Activated CD8-positive, alpha-beta memory T cell treated with anti-CD3 and anti-CD28 coated beads for 24 hours (primary cell): ENCODE data around the gene NAT8.
"Not testable (repeated sequence)": the region's sequence is repeated elsewhere in the genome, so short reads cannot be mapped to it uniquely, and the experiment has no call there.

Experiments used
- DNase-seq: peaks from one replicate; pipeline ENCODE4 v3.0.0-alpha.2; 2020

NAT8 gene, protein sequence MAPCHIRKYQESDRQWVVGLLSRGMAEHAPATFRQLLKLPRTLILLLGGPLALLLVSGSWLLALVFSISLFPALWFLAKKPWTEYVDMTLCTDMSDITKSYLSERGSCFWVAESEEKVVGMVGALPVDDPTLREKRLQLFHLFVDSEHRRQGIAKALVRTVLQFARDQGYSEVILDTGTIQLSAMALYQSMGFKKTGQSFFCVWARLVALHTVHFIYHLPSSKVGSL

DNA sequence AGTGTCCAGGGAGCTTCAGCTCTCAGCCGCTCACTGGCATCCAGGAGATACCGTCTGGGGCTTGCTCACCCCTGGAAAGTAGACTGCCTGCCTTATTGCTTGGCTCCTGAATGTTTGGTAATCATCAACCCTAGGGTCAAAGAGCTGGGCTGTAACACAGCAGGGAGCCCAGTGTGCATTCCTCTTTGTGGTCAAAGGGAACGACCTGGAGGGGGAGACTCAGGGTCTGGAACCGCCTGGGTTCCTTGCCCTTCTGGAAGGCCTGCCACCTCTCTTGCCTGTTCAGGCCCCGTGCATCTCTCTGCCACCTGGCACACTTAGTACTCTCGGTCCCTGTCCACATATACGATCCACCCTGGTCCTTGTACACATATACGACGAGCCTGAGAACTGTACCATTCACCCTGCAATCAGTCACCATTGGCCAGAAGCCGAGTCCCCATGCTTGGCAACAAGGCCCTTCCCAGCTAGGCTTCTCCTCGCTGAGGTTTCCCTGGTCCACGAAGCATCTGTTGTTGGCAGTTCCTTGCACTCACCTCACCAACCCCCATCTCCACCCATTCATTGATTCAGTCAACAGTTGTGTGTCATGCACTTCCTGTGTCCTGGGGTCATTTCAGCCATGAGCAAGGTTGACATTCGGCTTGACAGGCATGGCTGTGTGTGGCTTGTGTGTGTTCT, at the start of gene NAT8:
NAT8 (minus strand) TSS at position 85 of the 681 bp plus-strand sequence. CDS start 794 bp downstream, outside the sequence.
- no peak for DNase-seq

DNA sequence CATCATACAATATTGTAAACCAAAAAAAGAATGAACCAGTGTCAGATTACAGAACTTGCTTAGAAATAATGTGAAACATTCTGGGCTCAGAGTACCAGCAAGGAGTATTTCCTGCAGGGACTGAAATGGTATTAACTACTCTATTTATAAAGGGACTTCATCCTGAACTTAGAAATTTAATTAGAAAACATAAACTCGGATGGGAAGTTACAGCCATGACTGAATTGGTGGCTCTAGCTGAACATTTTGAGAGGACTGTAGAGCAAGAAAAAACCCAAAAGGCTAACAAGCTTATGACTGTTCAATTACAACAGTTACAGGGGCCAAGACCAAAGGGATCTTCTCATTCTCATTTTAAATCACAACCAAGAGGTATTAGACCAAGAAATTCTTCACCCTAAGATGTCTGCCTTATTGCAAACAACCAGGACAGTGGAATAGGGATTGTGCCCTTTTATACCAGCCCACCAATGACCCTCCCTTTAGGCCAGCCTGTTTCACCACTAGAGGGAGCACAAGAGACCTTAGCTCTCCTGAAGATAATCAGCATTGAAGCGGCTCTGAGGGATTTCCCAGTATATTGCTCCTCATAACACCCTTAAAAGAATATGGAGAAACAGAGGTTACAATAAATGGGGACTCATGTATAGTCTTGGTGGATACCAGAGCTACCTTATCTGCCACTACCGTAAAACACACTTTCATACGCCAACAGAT, 48.3 kb upstream of the NAT8 start:
- not testable (repeated sequence) for DNase-seq

DNA sequence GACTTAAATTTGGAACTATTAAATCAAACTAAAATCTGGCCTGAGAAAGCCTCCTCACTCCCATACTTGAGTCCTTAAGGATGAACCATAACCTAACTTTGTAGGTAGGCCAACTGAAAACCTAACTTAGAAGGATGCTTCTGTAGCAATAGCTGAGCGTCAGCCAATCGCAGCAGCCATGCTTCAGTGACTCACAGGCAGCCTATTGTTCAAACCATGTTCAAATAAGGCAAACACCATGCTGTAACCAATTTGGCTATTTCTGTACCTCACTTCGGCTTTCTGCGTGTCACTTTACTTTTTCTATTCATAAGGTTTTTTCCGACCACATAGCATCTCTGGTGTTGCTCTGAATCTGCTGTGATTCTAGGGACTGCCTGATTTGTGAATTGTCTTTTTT, 46.3 kb upstream of the NAT8 start:
- not testable (repeated sequence) for DNase-seq

DNA sequence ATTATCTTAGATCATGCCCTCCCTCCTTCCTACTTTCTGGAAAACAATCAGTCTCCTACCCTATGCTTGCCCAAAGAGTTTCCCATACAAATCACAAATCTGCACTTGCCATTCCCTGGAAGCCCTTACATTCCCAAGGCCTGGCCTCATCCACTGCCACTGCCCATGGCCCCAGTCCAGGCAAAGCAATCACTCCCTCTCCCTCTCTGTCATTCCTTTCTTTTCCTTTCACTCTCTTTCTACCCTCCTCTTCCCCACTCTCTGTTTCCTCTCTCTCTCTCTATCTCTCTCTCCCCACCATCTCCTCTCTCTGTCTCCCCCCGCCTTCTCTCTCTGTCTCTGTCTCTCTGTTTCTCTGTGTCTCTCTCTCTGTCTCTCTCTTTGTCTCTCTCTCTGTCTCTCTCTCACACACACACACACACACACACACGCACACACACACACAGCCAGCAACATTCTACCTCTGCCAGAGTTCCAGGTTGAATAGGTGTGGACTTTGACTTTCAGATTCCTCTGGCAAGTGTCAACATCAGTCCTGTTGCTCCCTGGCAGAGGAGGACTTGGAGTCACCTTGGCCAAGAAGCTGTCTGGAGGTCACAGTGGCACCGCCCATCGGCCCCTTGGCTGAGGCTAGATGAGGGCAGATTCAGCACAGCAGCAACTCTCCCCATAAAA, 43.7 kb upstream of the NAT8 start:
- DNase-seq, result no peak

DNA sequence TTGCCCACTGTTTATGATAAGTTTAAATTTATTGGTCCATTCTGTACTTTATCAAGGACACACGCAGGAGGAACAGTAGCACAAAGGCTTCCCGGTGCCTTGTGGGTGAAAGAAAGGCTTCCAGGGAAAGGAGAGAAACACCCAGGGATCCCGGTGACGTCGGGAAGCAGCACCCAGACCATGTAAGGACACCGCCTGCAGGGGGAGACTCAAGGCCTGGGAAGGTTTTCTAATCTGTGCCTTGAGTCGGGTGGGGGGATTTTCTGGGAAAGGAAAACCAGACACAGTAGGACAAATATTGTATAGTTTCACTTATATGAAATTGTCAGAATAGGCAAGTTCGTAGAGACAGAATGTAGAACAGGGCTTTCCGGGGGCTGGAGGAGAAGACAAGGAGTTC, 42.7 kb upstream of the NAT8 start:
- not testable (repeated sequence) for DNase-seq

DNA sequence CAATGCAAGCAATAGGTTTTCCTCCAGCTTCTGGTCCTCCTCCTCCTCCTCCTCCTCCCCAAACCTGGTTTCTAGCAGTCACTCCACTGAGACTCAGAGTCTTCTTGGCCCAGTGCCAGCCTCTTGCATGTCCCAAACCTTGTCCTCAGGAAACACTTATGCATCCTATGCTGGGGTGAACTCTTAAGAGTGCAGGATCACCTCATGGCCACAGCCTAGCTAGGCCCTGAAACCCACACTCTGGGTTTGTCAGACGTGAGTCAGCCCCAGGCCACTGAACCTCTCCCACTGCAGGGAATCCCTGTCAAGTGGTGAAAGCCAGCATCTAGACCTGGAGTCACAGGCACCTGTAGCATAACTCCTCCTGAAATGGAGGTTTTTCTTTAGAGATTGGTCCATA, 42.1 kb upstream of the NAT8 start:
- DNase-seq, result not testable (repeated sequence)

DNA sequence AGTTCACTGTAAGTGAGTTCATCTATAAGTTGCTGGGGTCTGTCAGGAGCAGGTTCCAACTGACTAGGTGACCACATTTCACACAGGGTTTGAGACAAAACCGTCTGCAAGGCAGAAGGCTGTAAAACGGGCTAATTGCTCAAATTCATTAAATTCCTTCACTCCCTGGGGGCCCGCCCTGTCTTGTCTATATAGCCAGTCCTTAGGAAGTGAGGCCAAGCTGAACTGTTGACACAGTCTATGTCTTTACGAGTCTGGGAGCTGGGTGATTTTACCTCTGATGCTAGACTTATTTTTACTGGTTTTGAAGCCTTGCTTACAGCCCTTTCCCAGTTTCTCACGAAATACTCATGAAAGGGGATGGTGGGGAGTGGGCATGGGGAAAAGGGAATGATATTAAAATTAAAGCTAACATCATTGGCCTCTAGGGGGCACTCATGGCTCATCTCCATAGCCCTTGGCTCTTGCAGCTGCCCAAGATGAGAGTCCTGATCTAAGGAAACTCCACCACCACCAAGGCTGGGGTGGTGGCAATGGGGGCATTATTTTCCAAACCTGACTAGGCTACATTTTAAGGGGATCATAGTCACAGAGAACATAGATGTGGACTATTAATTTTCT, 37.8 kb upstream of the NAT8 start:
- DNase-seq, result not testable (repeated sequence)

DNA sequence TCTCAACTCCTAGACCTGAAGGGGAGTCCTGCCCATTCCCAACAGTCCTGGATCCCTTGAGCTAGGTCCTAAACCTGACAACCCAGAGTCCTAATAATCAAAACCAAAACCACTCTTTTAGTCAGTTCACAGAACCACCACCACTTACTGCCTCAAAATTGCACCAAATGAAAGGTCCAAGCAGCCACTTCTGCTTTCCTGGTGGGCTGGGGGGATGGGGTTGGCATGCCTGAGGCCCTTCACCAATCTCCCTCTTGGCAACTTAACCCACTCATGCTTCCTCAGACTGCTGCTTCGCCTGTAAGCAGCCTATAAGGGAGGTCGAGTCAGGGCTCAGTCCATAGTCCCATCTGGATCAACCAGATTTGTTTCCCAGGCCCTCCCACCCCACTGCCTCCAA, 37.0 kb upstream of the NAT8 start:
- DNase-seq, result not testable (repeated sequence)

DNA sequence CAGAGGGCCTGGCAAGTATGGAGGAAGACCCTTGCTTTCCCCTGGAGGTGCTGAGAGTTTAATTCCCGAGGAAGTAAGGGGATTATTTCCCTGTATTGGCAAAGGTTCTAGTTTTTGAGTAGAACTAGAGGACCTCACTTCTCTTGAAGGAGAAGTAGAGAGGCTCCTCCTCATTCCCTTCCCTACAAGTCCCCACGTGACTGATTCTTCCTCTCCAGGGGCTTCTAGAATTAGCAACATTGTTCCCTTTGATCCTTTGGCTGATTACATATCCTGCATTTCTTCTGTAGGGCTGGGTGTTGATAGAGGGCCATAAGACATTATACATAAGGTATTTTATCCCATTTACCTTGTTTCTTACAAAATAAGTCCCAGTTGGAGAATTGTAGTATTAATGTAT, 35.8 kb upstream of the NAT8 start:
- DNase-seq, result not testable (repeated sequence)

DNA sequence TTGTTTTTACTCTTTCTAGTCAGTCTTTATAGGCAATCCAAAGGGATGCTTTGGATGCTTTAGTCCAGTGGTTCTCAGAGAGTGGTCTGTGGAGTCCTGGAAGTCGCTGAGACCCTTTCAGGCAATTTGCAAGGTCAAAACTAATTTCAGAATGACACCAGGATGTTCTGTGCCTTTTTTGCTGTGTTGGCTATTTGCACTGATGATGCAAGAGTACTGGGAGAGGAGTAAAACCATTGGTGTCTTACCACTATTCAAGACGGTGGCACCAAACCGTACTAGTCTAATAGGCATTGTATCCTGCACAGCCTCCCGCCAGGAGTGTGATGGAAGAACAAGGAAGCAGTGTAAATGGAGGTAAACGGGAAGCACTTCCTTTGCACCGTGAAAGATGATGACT, 34.0 kb upstream of the NAT8 start:
- DNase-seq, result not testable (repeated sequence)

DNA sequence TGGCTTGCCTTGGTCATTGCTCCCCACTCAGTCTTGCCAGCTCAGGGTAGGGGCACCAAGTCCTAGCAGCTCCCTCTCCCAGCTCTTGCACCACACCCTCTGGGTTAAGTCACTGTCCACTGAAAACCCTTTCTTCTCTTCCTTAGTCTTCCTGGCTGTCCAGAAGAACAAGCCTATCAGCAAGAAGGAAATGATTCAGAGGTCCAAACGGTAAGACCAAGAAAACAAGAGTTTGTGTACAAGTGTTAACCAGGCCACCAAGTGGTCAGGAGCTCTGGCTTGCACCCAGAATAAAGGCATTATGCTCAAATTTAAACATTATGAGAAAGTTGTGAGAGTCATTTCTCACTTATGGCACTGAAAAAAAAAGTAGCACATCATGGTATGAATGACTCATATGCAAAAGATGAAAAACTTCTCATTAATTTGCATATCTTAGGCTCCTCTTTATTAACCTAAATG, 32.5 kb upstream of the NAT8 start:
- DNase-seq, result not testable (repeated sequence)

DNA sequence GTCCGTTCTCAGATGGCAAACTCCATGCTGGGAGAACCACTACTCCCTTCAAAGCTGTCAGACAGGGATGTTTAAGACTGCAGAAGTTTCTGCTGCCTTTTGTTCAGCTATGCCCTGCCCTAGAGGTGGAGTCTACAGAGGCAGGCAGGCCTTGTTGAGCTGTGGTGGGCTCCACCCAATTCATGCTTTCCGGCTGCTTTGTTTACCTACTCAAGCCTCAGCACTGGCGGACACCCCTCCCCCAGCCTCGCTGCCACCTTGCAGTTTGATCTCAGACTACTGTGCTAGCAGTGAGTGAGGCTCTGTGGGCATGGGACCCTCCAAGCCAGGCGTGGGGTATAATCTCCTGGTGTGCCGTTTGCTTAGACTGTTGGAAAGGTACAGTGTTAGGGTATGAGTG, 27.8 kb upstream of the NAT8 start:
- DNase-seq, result not testable (repeated sequence)

DNA sequence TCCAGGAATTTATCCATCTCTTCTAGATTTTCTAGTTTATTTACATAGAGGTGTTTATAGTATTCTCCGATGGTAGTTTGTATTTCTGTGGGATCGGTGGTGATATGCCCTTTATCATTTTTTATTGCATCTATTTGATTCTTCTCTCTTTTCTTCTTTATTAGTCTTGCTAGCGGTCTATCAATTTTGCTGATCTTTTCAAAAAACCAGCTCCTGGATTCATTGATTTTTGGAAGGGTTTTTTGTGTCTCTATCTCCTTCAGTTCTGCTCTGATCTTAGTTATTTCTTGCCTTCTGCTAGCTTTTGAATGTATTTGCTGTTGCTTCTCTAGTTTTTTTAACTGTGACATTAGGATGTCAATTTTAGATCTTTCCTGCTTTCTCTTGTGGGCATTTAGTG, 25.0 kb upstream of the NAT8 start:
- not testable (repeated sequence) for DNase-seq

DNA sequence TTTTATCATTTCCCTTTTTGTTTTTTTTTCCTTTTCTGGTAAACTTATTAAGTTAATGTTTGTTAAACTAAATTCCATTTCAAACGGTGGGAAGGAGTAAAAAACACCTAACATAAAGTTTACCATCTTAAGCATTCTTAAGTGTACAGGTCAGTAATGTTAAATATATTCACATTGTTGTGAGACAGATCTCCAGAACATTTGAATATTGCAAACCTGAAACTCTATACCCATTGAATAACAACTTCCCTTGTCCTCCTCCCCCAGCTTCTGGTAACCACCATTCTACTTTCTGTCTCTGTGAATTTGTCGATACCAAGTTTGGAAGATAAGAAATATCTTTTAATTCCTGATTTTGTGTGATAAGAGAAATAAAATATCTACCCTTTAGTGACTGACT, 12.0 kb upstream of the NAT8 start:
- no peak for DNase-seq

DNA sequence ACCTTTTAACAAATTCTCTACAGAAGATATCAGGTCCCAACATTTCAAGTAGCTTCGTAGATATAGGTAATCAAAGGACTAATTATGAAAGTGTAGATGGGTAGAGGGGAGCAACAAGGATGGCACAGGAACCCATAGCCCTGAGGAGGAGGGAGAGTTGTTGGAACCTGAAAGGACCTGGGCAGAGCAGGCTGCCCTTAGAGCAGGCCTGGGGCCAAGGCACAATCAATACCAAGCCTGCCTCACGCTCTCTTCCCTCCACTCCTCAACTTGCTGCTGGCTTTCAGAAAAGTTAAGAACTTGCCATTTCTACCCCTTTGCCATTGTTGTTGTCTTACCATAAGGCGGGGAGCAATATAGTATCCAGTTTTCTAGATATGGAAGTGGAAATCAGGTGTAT, 10.1 kb upstream of the NAT8 start:
- DNase-seq, result no peak

DNA sequence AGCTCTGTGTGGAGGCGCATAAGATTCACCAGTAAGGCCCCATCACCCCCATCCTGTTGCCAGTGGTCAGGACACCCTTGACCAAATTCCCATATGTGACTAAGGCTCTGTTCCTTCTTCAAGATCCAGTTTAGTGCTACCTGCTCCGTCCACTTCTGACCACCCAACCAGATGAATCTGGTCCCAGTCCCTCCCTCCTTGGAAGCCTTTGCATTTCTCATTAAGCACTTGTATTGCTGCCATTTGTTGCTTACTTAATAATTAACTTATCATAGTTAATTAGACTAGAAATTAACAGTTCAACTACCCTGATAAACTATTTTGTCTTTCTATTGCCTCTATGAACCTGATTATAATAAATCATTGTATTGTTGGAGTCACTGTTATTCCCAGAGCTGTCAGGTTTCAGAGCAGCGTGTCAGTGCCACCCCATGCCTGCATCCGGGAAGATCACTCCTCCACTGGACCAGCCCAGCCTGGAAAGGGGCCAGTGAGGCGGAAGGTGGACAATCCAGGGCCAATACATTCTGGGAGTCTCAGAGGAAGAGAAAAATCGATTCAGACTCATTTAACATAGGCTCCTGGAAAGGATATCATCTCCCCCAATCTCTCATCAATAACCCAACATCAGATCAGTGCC, 9.5 kb upstream of the NAT8 start:
- no peak for DNase-seq

DNA sequence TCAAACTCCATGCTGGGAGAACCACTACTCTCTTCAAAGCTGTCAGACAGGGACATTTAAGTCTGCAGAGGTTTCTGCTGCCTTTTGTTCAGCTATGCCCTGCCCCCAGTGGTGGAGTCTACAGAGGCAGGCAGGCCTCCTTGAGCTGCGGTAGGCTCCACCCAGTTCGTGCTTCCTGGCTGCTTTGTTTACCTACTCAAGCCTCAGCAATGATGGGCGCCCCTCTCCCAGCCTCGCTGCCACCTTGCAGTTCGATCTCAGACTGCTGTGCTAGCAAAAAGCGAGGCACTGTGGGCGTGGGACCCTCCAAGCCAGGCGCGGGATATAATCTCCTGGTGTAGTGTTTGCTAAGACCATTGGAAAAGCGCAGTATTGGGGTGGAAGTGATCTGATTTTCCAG, 5.5 kb upstream of the NAT8 start:
- not testable (repeated sequence) for DNase-seq

DNA sequence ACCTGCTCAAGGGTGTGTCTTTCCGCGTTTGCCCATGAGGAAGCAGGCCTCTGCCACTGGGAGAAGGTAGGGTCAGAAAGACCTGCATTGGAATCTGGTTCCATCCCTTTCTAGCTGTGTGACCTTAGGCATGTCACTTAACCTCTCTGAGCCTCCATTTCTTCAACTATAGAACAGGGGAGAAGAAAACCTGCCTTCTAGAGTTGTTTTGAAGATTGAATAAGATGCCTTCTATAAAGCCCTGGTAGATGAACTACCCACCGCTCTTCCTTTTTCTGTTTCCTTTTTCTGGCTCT, 507 bp downstream of the NAT8 start:
- DNase-seq, result no peak

DNA sequence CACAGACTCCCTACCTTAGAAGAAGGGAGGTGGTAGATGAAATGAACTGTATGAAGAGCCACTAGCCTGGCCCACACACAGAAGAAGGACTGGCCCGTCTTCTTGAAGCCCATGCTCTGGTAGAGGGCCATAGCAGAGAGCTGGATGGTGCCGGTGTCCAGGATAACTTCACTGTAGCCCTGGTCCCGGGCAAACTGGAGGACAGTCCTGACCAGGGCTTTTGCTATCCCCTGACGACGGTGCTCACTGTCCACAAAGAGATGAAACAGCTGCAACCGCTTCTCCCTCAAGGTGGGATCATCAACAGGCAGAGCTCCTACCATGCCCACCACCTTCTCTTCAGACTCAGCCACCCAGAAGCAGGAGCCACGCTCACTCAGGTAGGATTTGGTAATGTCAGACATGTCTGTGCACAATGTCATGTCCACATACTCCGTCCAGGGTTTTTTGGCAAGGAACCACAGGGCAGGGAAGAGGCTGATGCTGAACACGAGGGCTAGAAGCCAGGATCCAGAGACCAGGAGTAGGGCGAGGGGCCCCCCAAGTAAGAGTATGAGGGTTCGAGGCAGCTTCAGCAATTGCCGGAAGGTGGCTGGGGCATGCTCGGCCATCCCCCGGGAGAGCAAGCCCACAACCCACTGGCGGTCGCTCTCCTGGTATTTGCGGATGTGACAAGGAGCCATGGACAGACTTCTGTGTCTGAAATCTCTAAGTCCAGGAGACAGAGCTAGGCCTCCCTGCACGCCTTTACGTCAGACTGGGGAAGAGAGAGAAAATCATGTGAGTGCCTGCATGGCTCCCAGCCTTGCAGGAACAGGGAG, 1.1 kb downstream of the NAT8 start:
- no peak for DNase-seq

DNA sequence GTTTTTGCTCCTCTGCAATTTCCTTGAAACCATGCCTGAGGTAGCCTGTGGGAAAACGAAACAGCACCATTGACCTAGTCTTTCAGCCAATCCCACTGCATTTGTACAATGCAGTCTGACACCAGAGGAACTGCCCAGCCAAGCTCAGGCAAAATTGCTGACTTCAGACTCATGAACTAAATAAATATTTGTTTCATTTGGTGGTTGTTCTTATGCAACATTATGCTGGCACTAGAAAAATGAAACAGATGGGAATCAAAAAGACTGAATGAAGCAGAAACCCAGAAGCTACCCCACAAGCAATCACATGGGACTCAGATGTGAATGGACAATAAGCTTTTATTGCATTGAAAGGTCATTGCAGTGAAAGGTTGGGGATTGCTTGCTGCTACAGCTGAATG, 1.7 kb downstream of the NAT8 start:
- DNase-seq, result no peak

DNA sequence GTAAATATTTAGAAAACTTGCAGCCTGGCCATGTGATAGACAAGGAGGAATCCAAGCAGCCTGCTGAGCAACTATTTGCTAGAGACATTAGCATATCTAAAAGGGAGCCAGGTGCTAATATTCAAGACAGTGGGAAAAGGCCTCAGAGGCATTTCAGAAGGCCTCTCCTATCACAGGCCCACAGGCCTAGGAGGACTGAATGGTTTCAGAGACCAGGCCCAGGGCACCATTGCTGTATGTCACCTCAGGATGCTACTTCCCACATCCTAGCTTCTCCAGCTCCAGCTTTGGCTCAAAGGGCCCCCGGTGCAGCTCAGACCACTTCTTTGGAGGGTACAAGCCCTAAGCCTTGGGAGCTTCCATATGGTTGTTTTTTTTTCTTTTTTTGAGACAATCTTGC, 3.8 kb downstream of the NAT8 start:
- no peak for DNase-seq

DNA sequence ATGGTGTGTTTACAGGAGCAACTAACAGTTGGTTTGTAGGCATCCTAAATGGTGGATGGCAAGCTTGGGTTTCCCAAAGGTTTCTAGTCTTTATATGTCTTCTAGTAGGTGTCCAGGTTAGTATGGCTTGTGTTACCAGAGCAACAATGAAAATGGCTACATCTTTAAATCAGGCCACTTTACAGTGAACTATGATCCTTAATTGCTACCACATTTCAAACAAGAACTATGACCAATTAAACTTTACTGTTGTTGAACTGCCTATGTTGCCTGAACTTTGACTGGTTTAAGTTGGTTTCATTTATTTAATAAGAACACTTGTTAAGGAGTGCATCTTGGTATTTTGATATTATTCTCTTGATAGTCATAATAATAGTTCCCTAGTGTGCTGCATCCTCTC, 5.2 kb downstream of the NAT8 start:
- DNase-seq, result not testable (repeated sequence)
